Epithelial cell of proximal tubule (primary cell): Measurements from ENCODE around the gene SPATA19. TPM values are rescaled to one million over a fixed set of nuclear protein-coding genes. Genes with fewer than 3 reads are reported as not detected.

Source experiments
- DNase-seq: peaks from one replicate; pipeline ENCODE4 v3.0.0-alpha.2; 2011; ENCODE audit warnings: low read depth
- H3K4me3 ChIP-seq: 2 replicates; pipeline ENCODE4 v1.5.1; 2011; ENCODE audit warnings: low read depth, mild to moderate bottlenecking, low read length
- CTCF ChIP-seq: conservative IDR thresholded peaks from 2 replicates; pipeline ENCODE4 v1.5.1; 2012; ENCODE audit warnings: low read depth, mild to moderate bottlenecking, low read length
- total RNA-seq: library from RNA; depleted of rRNA; stranded (reverse); fragments of >200 nt; gene quantifications from 2 replicates; pipeline ENCODE4 v1.2.3, GENCODE V29; 2015

The SPATA19 gene
- total RNA-seq, 1 donor from 2014 or later: not detected

GRCh38 chr11:133835593-133836548, 9.4 kb downstream of the SPATA19 start:
- no peak overlapping the region for H3K4me3 ChIP-seq
- no peak for DNase-seq
- no peak for TF ChIP-seq CTCF

DNA sequence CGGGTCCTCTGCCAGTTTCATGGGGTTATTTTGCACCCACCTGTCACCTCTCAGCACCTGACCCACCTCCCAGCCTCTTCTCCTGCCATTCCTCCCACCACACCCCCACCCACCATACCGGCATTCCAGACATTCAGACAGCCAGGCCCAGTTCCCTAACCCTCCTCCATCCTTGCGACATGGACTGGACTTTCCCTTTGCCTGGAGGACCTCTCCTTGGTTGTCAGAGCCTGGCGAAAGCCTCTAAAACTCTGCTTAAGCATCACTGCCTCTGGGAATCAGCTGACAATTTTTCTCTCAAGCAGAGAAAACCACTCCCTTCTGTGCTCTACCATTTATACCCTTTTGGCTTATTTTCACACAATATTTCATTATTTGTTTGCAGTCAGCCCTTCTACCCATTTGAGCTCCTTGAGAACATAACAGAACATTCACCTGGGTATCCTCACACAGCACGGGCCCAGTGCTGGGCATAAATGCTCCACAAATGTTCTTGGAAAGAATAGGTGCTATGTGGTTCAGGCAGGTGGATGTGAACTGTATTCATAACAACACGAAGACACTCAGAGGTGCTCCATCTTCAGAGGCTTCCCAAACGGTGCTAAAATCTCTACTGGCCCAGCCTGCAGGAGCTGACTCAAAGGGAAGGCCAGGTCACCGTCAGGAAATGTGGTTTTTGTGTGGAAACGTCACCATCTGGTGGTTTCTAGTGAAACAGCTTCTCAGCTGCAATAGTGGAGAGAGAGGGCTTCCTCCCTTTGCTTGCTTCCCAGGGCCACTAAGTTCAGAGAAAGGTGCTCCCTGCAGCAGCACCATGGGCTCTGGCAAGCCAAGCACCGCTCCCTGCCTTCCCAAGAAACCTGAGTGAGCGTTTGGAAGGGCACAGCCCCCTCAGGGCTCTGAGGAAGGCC, 10.4 kb downstream of the SPATA19 start:
- H3K4me3 ChIP-seq: no peak overlapping the region
- peak; percentile 2 for DNase-seq

DNA sequence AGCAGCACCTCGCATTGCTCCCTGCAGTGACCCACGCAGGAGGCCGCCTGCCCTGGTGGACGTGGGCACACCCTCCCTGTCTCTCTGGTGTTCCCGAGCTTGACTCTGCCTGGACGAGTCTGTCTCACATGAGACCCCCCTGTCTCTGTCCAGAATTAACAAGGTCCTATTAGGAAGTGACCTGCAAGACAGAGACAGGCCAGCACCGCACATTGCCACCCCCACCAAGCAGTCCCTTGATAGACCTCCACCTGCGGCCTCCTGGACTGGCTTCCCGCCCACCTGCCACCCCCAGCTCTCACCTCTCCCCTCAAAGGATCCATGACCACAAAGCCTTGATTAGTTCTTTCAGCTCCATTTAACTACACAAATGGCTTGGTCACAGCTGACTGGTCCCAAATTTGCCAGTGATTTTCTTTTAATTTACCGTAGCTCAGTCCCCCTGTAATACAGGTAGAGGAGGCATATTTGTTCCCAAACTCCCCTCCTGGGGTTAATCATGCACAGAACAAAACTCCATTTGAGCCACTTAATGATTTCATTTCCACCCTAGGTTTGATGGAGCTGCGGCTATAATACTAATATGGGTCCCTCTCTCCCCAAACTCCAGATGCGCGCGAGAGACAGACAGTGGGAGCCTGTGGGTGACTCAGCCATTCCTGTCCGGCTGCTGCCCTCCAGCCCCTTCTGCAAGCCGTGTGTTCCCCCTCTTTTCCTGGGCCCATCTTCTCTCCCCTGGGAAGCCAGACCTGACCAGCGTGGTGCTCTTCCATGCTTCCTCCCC, 11.2 kb downstream of the SPATA19 start:
- TF ChIP-seq CTCF: no peak
- no peak overlapping the region for H3K4me3 ChIP-seq
- no peak for DNase-seq

More for the DNA sequence above, 10.4 kb downstream of the SPATA19 start:
- peak; percentile 63 for TF ChIP-seq CTCF

DNA sequence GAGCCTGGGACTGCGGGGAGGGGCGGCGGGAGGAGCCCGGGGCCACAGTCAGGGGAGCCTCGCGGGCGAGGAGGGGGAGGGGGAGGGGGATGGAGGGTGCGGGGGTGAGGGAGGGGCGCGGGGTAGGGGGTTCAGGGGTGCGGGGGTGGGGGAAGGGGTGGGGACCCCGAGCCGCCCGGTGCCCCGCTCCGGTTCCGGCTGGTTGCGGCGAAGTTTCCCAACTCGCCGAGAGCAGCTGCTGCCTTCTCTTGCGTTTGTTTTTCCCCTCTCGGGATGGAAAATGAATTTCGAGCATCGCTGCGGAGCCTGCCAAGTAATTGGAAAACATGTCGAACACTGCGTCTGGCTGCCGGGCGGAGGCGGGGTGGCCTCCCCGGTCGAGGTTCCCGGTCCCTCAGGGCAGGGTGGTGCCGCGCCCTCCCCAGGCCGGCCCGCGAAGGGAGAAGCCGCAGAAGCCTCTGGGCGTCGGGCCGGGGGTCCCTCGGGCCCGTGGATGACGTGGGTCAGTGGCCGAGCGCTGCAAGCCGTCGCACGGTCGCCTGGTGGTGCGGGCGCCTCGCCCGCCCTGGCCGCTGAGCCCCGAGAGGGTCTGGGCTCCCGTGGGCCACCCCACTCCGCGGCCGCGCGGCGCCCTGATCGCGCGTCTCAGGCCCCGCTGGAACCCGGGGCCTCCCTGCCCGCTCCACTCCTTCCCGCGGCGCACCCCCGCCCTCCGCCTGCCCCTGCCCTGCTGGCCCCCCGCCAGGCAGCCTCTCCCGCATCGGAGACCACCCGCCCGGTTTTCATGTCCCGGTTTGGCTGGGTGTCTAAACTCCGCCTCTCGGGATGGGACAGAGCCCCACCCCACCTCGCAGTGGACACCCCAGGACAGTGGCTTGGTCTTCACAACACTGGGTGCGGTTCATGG, 12.1 kb downstream of the SPATA19 start:
- H3K4me3 ChIP-seq: no peak overlapping the region
- TF ChIP-seq CTCF: no peak
- no peak for DNase-seq

- DNase-seq: no peak
- no peak for TF ChIP-seq CTCF
Measured at GRCh38 chr11:133832096-133832990, 13.0 kb downstream of the SPATA19 start.

More at GRCh38 chr11:133832096-133832990, 13.0 kb downstream of the SPATA19 start:
- H3K4me3 ChIP-seq: no peak overlapping the region
